ENCODE results near the gene CHST12. TPM values are rescaled to one million over a fixed set of nuclear protein-coding genes. Genes with fewer than 3 reads are reported as not detected.

The CHST12 gene
- total and polyA plus RNA-seq, 4 donors: 14.7 to 30.9 (median 16.8) TPM

DNA sequence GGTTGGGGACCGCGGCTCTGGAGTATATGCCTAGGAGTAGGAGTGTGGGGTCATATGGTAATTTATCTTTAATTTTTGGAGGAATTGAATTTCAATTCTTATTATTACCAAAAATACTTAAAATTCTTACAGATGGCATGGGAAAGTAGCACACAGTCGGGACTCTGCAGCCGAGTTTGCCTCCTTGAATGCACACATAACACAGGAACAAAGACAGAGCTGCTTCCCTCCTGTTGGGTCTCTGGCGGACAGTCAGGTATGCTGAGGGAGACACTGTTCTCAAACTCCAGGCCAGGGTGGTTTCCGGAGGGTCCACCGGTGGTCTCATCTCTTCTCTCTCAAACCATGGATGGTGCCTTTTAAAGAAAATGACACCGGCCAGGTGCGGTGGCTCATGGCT is 40.1 kb downstream of the CHST12 start:
- Histone ChIP-seq H3K36me3 (ENCODE audit: control insufficient read depth in 4 of 4, insufficient read depth in 4 of 4, low read length in 4 of 4) (peaks cover 0 to 3% (median 0%) of the 10 kb centered on the region in 4 donors), H3K4me1 (ENCODE audit: control insufficient read depth in 5 of 5, insufficient read depth in 5 of 5, low read length in 5 of 5) (peaks cover 0 to 15% (median 10%) of the 10 kb centered on the region in 5 donors), H3K27ac (ENCODE audit: low read depth in 1 of 2, low read length in 1 of 2) (no peak overlapping the region), H3K9ac (ENCODE audit: insufficient read depth in 1 of 2, low read length in 2 of 2) (no peak overlapping the region), H3K27me3 (ENCODE audit: control insufficient read depth in 3 of 3, insufficient read depth in 3 of 3, low read length in 2 of 3) (no peaks in the 10 kb centered on the region), H3K9me3 (ENCODE audit: control insufficient read depth in 4 of 4, insufficient read depth in 3 of 4, low read length in 3 of 4) (no peaks in the 10 kb centered on the region), H3K4me3 (no peak overlapping the region)
- ATAC-seq (ENCODE audit: insufficient read depth, low FRiP score) (no peak), DNase-seq (no peak)
- TF ChIP-seq, protein P1, sequence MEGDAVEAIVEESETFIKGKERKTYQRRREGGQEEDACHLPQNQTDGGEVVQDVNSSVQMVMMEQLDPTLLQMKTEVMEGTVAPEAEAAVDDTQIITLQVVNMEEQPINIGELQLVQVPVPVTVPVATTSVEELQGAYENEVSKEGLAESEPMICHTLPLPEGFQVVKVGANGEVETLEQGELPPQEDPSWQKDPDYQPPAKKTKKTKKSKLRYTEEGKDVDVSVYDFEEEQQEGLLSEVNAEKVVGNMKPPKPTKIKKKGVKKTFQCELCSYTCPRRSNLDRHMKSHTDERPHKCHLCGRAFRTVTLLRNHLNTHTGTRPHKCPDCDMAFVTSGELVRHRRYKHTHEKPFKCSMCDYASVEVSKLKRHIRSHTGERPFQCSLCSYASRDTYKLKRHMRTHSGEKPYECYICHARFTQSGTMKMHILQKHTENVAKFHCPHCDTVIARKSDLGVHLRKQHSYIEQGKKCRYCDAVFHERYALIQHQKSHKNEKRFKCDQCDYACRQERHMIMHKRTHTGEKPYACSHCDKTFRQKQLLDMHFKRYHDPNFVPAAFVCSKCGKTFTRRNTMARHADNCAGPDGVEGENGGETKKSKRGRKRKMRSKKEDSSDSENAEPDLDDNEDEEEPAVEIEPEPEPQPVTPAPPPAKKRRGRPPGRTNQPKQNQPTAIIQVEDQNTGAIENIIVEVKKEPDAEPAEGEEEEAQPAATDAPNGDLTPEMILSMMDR (IDR thresholded peaks at IDR 0.05; ENCODE audit: control extremely low read depth, extremely low read depth): no peak
- 98 to 99% methylated on average over 9 of the region's 9 CpGs for whole genome bisulfite sequencing, 2 donors

DNA sequence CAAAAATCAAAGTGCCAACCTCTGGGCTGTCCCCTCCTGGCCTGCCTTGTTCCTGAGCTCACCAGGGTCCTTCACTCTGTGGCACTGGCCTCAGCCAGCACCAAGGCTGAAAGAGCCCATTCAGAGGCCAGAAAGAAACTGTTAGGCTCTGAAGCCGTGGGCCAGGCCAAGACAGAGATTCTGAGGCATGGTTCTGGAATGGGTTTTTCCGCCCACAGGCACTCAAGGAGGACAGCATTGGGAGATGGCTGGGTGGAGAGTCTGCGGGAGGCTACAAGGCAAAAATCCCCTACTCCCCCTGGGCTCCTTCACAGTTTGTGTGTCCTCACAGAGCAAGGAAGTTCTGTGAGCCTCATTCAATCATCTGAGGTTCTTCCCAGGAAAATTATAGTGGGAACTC is 41.1 kb downstream of the CHST12 start:
- Histone ChIP-seq H3K9ac (ENCODE audit: insufficient read depth in 1 of 2, low read length in 2 of 2) (no peak overlapping the region), H3K4me3 (no peak overlapping the region), H3K4me1 (ENCODE audit: control insufficient read depth in 5 of 5, insufficient read depth in 5 of 5, low read length in 5 of 5) (peaks cover 0 to 15% (median 7%) of the 10 kb centered on the region in 5 donors), H3K27me3 (ENCODE audit: control insufficient read depth in 3 of 3, insufficient read depth in 3 of 3, low read length in 2 of 3) (no peaks in the 10 kb centered on the region), H3K9me3 (ENCODE audit: control insufficient read depth in 4 of 4, insufficient read depth in 3 of 4, low read length in 3 of 4) (no peaks in the 10 kb centered on the region), H3K36me3 (ENCODE audit: control insufficient read depth in 4 of 4, insufficient read depth in 4 of 4, low read length in 4 of 4) (peaks cover 0 to 3% (median 0%) of the 10 kb centered on the region in 4 donors), H3K27ac (ENCODE audit: low read depth in 1 of 2, low read length in 1 of 2) (no peak overlapping the region)
- TF ChIP-seq, protein P1 (IDR thresholded peaks at IDR 0.05; ENCODE audit: control extremely low read depth, extremely low read depth): no peak
- 68 to 91% methylated on average over 3 of the region's 3 CpGs for WGBS, 2 donors
- ATAC-seq (ENCODE audit: insufficient read depth, low FRiP score) (peak; percentile 5), DNase-seq (no peak)

DNA sequence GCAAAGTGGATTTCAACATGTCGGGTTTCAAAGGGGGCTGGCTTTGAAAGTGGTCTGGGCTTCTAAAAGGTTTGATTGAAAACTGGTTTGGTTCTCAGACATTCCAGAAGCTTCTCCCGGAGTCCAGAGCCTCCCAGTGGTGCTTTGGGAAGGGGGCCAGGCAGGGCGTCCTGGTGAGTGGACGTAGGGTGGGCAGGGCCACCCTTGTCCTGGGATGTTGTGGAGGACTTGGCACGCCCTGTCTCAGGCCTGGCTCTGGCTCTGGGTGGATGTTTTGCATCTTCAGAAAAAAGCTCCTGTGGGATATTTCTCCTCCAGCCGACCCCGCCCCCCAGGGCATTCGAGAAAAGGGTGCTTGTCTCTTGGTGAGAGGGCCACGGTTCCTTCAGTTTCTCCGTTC is 41.6 kb downstream of the CHST12 start:
- no peak for DNase-seq
- H3K9ac ChIP-seq (ENCODE audit: insufficient read depth in 1 of 2, low read length in 2 of 2): no peak overlapping the region
- H3K27ac ChIP-seq (ENCODE audit: low read depth in 1 of 2, low read length in 1 of 2): no peak overlapping the region
- H3K9me3 ChIP-seq (ENCODE audit: control insufficient read depth in 4 of 4, insufficient read depth in 3 of 4, low read length in 3 of 4): no peaks in the 10 kb centered on the region
- H3K36me3 ChIP-seq (ENCODE audit: control insufficient read depth in 4 of 4, insufficient read depth in 4 of 4, low read length in 4 of 4): peaks cover 0 to 3% (median 0%) of the 10 kb centered on the region in 4 donors
- H3K4me1 ChIP-seq (ENCODE audit: control insufficient read depth in 5 of 5, insufficient read depth in 5 of 5, low read length in 5 of 5): peaks cover 0 to 13% (median 4%) of the 10 kb centered on the region in 5 donors
- WGBS, 2 donors: 72 to 85% methylated on average over 10 of the region's 10 CpGs
- no peak for ATAC-seq (ENCODE audit: insufficient read depth, low FRiP score)
- no peak overlapping the region for H3K4me3 ChIP-seq
- H3K27me3 ChIP-seq (ENCODE audit: control insufficient read depth in 3 of 3, insufficient read depth in 3 of 3, low read length in 2 of 3): no peaks in the 10 kb centered on the region
- TF ChIP-seq, protein P1 (IDR thresholded peaks at IDR 0.05; ENCODE audit: control extremely low read depth, extremely low read depth): no peak
